Measurements from ENCODE around the gene SRR.

SRR gene

DNA sequence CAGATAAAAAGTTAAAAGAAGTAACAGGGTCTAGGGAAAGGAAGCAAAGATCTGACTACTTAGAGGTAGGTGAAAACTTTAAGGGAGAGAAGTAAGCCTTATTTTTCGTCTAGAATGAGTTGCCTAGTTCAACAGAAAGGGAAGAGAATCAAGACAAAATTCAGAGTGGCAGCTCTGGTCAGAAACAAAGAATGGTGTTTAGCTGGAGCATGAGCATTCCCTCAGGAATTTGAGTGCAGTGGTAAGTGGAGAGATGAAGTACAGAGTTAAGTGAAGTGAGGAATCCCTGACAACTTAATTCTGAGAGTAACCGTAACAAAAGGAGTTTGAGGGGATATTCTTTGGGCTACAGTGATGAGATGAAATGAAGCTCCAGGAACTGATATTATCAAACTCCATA lies 11.7 kb upstream of the SRR start:
- ATAC-seq: peak; percentile 91
- TF ChIP-seq, protein P1, sequence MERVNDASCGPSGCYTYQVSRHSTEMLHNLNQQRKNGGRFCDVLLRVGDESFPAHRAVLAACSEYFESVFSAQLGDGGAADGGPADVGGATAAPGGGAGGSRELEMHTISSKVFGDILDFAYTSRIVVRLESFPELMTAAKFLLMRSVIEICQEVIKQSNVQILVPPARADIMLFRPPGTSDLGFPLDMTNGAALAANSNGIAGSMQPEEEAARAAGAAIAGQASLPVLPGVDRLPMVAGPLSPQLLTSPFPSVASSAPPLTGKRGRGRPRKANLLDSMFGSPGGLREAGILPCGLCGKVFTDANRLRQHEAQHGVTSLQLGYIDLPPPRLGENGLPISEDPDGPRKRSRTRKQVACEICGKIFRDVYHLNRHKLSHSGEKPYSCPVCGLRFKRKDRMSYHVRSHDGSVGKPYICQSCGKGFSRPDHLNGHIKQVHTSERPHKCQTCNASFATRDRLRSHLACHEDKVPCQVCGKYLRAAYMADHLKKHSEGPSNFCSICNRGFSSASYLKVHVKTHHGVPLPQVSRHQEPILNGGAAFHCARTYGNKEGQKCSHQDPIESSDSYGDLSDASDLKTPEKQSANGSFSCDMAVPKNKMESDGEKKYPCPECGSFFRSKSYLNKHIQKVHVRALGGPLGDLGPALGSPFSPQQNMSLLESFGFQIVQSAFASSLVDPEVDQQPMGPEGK (CRISPR knock-in tag; IDR thresholded peaks at IDR 0.05; ENCODE audit: borderline replicate concordance): no peak
- TF ChIP-seq, protein P2, sequence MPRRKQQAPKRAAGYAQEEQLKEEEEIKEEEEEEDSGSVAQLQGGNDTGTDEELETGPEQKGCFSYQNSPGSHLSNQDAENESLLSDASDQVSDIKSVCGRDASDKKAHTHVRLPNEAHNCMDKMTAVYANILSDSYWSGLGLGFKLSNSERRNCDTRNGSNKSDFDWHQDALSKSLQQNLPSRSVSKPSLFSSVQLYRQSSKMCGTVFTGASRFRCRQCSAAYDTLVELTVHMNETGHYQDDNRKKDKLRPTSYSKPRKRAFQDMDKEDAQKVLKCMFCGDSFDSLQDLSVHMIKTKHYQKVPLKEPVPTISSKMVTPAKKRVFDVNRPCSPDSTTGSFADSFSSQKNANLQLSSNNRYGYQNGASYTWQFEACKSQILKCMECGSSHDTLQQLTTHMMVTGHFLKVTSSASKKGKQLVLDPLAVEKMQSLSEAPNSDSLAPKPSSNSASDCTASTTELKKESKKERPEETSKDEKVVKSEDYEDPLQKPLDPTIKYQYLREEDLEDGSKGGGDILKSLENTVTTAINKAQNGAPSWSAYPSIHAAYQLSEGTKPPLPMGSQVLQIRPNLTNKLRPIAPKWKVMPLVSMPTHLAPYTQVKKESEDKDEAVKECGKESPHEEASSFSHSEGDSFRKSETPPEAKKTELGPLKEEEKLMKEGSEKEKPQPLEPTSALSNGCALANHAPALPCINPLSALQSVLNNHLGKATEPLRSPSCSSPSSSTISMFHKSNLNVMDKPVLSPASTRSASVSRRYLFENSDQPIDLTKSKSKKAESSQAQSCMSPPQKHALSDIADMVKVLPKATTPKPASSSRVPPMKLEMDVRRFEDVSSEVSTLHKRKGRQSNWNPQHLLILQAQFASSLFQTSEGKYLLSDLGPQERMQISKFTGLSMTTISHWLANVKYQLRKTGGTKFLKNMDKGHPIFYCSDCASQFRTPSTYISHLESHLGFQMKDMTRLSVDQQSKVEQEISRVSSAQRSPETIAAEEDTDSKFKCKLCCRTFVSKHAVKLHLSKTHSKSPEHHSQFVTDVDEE (CRISPR knock-in tag; IDR thresholded peaks at IDR 0.05): no peak
- TF ChIP-seq RARB (CRISPR knock-in tag; IDR thresholded peaks at IDR 0.05): no peak
- TF ChIP-seq, protein P3, sequence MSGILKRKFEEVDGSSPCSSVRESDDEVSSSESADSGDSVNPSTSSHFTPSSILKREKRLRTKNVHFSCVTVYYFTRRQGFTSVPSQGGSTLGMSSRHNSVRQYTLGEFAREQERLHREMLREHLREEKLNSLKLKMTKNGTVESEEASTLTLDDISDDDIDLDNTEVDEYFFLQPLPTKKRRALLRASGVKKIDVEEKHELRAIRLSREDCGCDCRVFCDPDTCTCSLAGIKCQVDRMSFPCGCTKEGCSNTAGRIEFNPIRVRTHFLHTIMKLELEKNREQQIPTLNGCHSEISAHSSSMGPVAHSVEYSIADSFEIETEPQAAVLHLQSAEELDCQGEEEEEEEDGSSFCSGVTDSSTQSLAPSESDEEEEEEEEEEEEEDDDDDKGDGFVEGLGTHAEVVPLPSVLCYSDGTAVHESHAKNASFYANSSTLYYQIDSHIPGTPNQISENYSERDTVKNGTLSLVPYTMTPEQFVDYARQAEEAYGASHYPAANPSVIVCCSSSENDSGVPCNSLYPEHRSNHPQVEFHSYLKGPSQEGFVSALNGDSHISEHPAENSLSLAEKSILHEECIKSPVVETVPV (CRISPR knock-in tag; IDR thresholded peaks at IDR 0.05): no peak
- TF ChIP-seq ZNF70 (CRISPR knock-in tag; IDR thresholded peaks at IDR 0.05): no peak
- no peak for TF ChIP-seq ZNF8 (CRISPR knock-in tag; IDR thresholded peaks at IDR 0.05)
- TF ChIP-seq TCF4 (CRISPR knock-in tag; IDR thresholded peaks at IDR 0.05; ENCODE audit: borderline replicate concordance): no peak
- no peak for TF ChIP-seq GLIS3 (CRISPR knock-in tag; IDR thresholded peaks at IDR 0.05)
- TF ChIP-seq ISL1 (CRISPR knock-in tag; IDR thresholded peaks at IDR 0.05): no peak

DNA sequence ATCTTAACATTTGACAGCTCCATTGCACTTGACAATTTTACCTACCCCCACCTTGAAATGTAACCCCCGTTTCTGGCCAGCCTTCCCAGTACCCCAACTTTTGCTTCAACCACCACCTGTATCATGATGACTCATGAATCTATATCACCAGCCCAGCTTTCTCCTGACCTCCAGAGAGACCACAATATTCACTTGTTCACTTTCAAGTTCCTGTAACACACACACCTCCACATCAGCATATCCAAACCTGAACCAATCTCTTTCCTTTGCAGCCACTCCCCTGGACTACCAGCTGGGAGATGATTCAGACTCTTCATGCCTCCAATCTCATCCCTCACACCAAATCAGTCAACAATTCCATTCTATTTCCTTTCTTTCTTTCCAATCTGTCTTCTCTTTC lies 8.2 kb upstream of the SRR start:
- ATAC-seq: no peak
- no peak for TF ChIP-seq RARB (CRISPR knock-in tag; IDR thresholded peaks at IDR 0.05)
- TF ChIP-seq SNAI2 (CRISPR knock-in tag; IDR thresholded peaks at IDR 0.05): no peak
- TF ChIP-seq TOX (CRISPR knock-in tag; IDR thresholded peaks at IDR 0.05; ENCODE audit: borderline replicate concordance): no peak
- TF ChIP-seq, protein P1 (CRISPR knock-in tag; IDR thresholded peaks at IDR 0.05; ENCODE audit: borderline replicate concordance): no peak
- no peak for TF ChIP-seq ZNF8 (CRISPR knock-in tag; IDR thresholded peaks at IDR 0.05)
- TF ChIP-seq, protein P3 (CRISPR knock-in tag; IDR thresholded peaks at IDR 0.05): no peak
- TF ChIP-seq ZNF565 (CRISPR knock-in tag; conservative IDR thresholded peaks at IDR 0.05; ENCODE audit: low read depth): no peak
- TF ChIP-seq ZNF70 (CRISPR knock-in tag; IDR thresholded peaks at IDR 0.05): no peak
- TF ChIP-seq, protein P4, sequence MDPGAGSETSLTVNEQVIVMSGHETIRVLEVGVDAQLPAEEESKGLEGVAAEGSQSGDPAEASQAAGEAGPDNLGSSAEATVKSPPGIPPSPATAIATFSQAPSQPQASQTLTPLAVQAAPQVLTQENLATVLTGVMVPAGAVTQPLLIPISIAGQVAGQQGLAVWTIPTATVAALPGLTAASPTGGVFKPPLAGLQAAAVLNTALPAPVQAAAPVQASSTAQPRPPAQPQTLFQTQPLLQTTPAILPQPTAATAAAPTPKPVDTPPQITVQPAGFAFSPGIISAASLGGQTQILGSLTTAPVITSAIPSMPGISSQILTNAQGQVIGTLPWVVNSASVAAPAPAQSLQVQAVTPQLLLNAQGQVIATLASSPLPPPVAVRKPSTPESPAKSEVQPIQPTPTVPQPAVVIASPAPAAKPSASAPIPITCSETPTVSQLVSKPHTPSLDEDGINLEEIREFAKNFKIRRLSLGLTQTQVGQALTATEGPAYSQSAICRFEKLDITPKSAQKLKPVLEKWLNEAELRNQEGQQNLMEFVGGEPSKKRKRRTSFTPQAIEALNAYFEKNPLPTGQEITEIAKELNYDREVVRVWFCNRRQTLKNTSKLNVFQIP (CRISPR knock-in tag; IDR thresholded peaks at IDR 0.05; ENCODE audit: borderline replicate concordance, low read depth): no peak
- TF ChIP-seq ZFP3 (CRISPR knock-in tag; IDR thresholded peaks at IDR 0.05): no peak
- no peak for TF ChIP-seq PPARA (CRISPR knock-in tag; IDR thresholded peaks at IDR 0.05; ENCODE audit: borderline replicate concordance)
- TF ChIP-seq, protein P2 (CRISPR knock-in tag; IDR thresholded peaks at IDR 0.05): no peak
